PFSK-1 (cell line): ENCODE data around the gene FN1.

ENCODE experiments used
- FOXP2 ChIP-seq: optimal IDR thresholded peaks from 2 replicates; pipeline ENCODE3; 2011; ENCODE audit warnings: borderline replicate concordance, control low read depth, inconsistent platforms; ENCODE audit not compliant: insufficient read depth; ENCODE audit errors: extremely low read length, extremely low read depth
- POLR2AphosphoS5 ChIP-seq: IDR thresholded peaks from 2 replicates; pipeline ENCODE4 v1.6.1; 2012; ENCODE audit warnings: low read depth, mild to moderate bottlenecking, control low read depth, low read length, moderate library complexity
- REST ChIP-seq, 2 experiments: IDR thresholded peaks; 2 replicates each; pipeline versions ENCODE4 v1.6.1 to v1.8.0; 2011 to 2012; ENCODE audit warnings: low read depth in 2 of 2, low read length in 2 of 2, control low read depth in 1 of 2, inconsistent platforms in 1 of 2, mild to moderate bottlenecking in 1 of 2, moderate library complexity in 1 of 2; ENCODE audit not compliant: insufficient read depth in 1 of 2
- SIN3A ChIP-seq: IDR thresholded peaks from 2 replicates; pipeline ENCODE4 v1.6.1; 2012; ENCODE audit warnings: mild to moderate bottlenecking, low read length, moderate library complexity, borderline replicate concordance; ENCODE audit not compliant: insufficient read depth
- TAF1 ChIP-seq: IDR thresholded peaks from 2 replicates; pipeline ENCODE4 v1.6.1; 2012; ENCODE audit warnings: low read length, control low read depth, borderline replicate concordance; ENCODE audit not compliant: insufficient read depth

The FN1 gene

GRCh38 chr2:215430528-215431187, 5.2 kb downstream of the FN1 start:
- TF ChIP-seq REST (IDR thresholded peaks at IDR 0.05; ENCODE audit: insufficient read depth in 1 of 2, low read depth in 2 of 2, low read length in 2 of 2) (no peak), TAF1 (no peak), POLR2AphosphoS5 (no peak), FOXP2 (no peak), SIN3A (no peak)

GRCh38 chr2:215429424-215429823, 6.4 kb downstream of the FN1 start:
- TF ChIP-seq POLR2AphosphoS5 (no peak), SIN3A (no peak), REST (IDR thresholded peaks at IDR 0.05; ENCODE audit: insufficient read depth in 1 of 2, low read depth in 2 of 2, low read length in 2 of 2) (no peak), FOXP2 (no peak), TAF1 (no peak)

- TF ChIP-seq REST (IDR thresholded peaks at IDR 0.05; ENCODE audit: insufficient read depth in 1 of 2, low read depth in 2 of 2, low read length in 2 of 2) = no peak
- no peak for TF ChIP-seq SIN3A
- no peak for TF ChIP-seq FOXP2
- no peak for TF ChIP-seq TAF1
- no peak for TF ChIP-seq POLR2AphosphoS5
These were observed 7.6 kb downstream of the FN1 start for GRCh38 chr2:215428060-215428910.

- TF ChIP-seq REST (IDR thresholded peaks at IDR 0.05; ENCODE audit: insufficient read depth in 1 of 2, low read depth in 2 of 2, low read length in 2 of 2) = no peak
- TF ChIP-seq FOXP2 = no peak
- TF ChIP-seq POLR2AphosphoS5 = no peak
- TF ChIP-seq TAF1 = no peak
- TF ChIP-seq SIN3A = no peak
These were observed 8.3 kb downstream of the FN1 start for GRCh38 chr2:215427585-215427984.
